Suppressor macrophage treated with lipopolysaccharide for 1 hour (primary cell): ENCODE results near the gene UBAC2.

Experiments used
- DNase-seq, 3 donors: peaks; one replicate each; pipeline ENCODE4 v3.0.0-alpha.2; 2020 to 2022

UBAC2 gene

DNA sequence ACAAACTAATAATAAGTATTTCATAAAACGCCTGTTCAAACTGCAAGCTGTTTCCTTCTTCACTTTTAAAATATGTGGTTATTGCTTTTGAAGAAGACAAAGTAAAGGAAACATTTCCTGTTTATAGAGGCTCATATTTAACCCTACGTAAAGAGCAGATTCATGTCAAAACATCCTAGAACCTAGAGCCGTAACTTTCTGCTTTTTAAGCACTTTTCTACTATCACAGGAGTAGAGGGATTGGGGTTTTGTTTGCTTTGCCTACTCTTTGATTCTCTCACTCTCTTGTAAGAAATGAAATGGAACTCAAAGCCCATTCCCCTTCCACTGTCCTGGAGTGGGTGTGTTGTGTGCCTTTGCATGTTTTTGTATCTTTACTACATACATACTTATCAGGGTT is 160.5 kb downstream of the UBAC2 start:
- DNase-seq, result no peak

DNA sequence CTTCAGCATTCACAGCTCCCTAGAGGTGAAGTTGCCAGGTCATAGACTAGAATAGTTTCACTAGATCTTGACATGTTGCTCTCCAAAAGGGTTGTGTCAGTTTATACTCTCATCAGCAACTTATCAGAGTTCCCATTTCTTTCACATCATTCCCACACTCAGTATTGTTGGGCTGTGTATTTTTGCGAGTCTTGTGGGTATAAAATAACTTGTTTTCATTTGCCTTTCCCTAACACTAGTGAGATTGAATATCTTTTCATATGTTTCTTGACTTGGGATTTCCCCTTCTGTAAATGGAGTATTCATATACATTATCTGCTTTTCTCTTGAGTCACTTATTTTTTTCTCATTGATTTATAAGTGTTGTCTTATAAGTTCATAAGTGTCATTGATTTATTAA is 161.7 kb downstream of the UBAC2 start:
- DNase-seq, result no peak

DNA sequence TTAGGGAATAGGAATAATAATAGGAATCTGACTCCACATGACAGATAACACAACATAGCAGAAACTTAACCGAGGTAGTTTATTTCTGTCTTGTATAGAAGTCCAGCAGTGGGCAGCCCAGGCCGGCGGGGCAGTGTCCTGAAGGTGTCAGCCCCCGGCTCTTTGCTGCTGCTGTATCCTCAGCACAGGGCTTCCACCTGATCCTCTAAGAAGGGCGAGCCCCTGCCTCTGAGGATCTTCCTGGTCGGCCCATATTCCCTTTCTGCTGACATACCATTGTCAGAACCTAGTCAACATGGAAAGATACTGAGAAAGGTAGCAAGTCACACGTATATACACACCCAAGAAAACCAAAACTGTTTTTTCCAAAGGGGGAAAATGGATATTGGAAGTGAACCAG is 162.7 kb downstream of the UBAC2 start:
- no peak for DNase-seq

DNA sequence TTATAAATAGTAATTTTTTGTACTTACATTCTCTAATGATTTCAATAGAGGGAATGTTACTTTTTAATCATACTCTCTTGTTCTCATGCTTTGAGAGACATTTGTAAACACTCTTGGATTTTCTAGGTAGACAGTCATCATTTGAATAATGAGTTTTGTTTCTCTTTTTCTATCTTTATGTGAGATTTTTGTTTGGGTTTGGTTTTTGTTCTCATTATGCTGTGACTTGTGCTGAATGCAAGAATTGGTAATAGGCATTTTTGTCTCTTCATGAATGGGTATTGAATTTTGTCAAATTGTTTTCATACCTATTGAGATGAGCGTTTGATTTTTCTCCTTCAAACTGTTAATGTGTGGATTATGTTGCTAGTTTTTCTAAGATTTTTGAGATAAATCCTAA is 163.3 kb downstream of the UBAC2 start:
- DNase-seq, result no peak

DNA sequence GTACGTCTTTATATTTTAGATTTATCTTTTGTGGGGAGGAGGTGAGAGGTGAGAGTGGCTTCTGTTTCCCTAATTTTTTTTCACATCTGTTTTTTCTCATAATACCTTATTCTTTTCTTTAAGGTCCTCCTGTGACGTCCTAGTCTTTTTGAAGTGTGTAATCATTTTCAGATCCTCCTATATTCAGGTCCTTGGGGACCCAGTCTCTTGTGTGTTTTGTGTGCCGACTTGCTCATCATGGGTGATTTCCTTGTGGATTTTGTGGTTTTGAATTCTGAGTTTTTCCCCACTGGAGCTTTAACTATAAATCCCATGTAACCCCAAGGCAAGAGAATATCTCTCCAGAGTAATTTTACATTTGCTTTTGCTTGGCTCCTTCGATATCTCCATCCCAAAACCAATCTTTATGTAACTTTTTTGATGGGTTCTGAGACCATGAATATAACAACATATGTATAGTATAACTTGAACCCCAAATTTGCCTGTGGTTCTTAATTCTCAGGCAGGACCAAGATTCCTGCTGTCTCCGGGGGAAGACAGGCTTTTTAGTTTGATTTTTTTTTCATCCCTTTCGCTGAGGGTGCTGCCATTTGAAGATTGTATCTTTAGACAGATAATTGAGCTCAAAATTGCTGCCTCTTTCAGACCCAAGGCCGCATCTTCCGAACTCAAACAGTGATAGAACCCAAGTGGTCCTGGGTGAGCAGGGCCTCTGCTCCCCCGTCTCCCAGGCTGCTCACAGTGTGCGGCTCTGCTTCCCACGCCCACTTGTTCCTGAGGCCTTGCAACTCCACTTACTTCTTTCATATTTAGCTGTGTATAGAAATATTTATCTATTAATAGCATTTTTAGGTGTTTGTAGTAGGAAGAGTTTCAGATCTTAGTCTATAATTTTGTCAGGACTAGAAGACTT is 165.7 kb downstream of the UBAC2 start:
- peak in 1 of 3 donors; percentile 24 for DNase-seq

DNA sequence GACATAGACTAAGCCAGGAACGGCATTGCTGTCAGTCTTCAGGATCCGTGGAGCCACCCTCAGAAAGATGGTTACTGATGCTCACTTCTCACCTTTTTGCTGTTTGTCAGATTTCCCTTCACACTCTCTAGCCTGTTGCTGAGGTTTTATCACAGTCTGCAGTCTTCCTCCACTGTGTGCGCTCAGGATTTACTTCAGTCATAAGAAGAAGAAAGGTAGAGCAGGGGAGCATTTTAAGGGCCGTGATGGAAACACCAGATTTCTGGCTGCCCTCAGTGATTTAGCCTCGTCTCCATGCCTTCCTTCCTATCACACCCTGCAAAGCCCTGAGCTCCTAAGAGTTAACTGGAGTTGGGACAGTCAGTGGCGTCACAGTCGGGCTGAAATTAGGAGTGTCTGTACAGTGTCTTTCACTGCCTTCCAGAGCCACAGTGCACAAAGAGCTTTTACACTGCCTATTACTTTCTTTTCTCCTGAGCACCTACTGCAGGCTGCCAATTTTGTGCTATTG is 166.5 kb downstream of the UBAC2 start:
- no peak for DNase-seq

DNA sequence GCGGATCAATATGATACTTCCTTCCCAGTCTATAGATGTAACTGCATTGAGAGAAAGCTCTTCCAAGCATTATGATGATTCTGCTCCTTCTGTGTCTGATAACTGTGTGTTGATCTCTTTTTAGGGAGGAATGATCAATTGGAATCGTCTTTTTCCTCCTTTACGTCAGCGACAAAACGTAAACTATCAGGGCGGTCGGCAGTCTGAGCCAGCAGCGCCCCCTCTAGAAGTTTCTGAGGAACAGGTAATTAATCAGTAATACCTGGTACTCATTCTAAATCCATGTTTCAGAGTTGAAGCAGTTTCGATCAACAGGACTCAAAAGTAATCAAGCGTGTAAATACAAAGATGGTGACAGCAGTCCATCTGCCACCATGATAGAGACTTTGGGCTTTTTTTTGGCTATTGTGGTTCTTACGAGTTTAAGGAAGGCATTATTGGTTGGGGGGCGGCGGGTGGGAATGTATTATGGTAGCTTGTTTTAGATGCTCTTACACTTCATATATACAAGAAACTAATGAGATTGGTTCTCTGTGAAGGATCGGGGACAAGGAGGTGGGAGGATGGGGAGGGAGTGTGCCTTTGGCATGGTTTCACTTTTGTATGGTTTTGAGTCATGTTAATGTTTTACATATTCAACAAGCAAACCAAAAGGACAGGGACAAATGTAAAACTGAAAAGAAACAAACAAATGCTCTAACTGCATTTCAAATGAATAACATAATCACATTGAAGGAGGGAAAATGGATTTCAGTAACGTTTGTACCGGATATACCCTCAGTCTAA is 167.2 kb downstream of the UBAC2 start:
- DNase-seq, result no peak

DNA sequence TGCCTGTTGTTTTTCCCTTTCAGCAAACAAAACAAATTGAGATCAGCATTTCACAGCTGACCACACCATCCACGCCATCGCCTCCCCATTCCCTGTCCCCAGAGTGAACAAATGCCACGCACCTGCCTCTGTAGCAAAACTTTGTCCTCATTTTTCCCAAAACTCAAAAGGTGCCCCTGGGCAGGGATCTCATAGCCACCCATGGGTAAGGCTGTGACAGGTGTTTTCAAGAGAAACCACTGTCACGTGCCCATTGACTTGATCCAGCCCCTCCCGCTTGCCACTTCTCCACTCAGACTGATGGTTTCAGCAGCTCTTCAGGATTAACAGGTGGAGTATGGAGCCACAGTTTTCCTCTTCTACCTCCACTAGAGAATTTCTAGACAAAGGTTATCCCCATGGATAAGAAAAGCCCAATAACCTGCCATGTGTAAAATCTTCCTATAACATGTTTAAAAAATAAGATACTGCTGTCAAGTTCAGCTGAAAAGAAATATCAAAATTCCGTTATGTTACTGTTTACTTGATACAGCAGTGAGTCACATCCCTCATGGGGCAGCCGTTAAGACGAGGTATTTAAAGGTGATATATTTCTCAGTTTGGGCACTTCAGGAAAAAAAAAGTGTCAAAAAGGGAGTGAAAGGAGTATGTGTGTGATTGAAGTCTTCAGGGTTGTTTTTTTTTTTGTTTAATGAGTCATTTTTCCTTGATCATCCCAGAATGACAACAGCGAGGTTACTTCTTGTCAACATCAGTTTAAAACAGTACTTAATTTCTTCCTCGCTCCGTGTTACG is 170.0 kb downstream of the UBAC2 start:
- no peak for DNase-seq

DNA sequence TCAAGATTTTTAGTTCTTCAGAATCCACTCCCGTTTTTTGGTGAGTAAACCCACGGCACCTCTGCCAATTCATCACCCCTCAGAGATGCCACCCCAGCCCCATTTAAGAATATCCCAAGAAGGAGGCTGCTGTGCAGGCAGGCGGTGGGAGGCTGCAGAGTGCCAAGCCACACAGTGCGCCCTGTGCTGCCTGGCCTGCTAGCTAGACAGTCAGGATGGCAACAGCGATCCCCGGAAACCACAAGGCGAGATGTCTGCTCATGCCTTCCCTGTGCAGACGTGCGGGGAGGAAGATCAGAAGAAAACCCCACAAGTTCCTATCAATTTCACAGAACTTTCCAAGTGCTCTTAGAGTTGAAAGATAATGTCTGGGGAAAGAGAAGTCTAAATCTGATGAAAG is 171.3 kb downstream of the UBAC2 start:
- DNase-seq, result no peak

DNA sequence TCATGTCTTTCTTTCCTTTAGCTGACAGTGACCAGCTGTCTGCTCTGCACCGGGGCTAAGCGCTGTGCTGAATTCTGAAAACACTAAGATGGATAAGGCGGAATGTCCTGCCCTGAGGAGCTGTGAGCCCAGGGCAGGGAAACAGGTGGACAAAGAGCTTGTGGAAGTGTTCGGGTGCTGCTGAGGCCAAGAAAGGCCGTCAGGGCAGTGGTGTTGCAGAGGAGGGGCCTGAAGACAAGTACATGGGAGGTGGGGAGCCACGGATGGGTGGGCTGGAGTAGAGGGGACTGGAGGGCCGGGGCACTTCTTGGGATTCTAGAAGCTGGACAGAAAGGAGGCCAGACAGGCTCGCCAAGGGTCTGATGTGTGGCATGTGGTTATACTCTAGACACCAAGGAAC is 172.8 kb downstream of the UBAC2 start:
- DNase-seq, result no peak

DNA sequence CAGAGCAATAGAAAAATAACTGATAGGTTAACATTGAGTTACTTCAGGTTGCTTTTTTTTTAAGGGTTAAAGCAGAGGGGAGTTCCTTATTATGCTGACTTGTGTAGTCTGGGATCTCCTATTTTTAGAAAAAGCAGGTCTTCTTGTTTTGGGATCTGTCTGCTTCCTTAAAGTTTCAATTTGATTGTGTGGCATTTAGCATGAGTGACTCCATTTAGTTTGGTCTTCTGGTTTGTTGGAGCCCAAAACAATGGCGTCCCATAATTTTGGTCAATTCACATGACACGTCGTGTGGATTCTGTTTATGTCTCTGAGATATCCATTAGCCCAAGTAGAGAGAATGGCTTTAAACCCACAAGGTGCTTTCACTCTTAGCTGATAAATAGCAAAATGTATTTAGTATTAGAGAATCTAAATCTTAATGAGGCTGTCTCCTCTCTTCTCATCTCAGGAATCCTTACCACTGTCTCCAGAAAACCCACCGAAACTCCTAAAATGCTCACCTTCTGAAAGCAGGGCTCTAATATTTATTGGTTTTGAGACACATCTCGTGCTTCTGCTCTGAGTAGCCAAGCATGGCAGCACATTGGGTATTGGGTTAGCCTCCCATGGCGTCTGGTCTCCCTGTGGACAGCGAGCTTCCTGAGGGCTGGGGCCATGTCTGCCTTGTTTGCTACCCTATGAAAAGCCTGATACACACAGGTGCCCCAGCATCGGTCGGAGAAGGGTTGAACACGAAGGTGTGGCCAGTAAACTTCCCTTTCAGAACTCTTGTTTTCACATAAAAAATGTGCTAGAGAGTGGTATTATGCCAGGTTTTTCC is 173.7 kb downstream of the UBAC2 start:
- no peak for DNase-seq

DNA sequence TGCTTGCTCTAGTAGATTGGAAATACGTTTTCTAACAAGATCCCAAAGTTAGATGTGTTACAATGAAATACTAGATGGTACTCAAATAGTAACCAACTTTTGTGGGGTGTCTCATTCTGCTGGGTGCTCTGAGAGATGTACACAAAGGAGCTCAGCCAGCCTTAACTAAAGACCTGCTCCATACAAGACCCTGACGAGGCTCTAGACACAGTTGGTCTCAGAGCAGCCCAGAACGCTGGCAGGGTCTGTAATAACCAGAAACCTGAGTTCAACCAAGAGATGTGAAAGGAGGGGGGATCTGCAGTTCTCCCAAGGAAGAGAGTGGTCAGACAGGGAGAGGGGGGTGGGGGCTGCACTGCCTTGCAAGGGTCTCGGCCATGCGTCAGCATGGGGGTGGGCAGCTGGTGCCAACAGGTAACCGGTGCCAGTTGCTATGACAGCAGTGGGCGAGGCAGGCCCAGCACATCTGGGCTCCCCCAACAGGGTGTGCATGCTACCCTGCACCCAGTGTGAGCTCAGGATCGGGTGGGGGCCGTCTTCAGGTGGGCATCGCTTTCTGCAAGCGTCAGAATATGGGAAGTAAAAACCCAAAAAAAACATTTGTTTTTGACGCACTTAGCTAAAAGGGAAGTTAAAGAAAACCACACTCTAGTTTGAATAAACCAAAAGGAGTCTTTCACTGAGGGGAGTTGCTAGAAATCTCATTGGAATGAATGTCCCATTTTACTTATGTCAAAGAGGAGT is 174.5 kb downstream of the UBAC2 start:
- peak; percentile 46 to 78 (median 72) for DNase-seq

DNA sequence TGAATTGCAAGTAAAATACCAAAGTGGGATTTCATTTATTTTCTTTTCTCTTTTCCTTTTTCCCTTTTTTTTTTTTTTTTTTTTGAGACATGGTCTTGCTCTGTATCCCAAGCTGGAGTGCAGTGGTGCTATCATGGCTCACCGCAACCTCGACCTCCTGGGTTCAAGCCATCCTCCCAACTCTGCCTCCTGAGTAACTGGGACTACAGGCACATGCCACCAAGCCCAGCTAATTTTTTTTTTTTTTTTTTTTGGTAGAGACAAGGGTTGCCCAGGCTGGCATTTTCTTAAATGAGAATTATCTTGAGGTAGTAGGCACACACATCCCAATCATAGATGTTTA is 175.1 kb downstream of the UBAC2 start:
- DNase-seq, result no peak

DNA sequence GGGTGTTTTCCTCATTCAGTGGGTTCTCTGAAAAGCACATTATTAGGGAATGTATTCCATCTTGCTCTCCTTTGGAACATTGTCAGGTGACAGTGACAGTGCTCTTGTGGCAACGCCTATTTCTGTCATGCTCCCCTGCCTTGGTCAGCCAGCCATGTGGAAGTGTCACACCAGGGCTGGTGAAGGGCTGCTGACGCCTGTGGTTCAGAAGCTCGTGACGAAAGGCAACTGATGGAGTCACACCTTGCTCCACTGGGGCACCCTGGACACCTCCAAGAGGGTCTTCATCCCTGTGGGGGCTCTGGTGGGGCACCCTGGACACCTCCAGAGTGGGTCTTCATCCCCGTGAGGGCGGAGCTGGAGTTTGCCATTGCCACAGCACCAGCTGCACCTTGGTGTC is 175.5 kb downstream of the UBAC2 start:
- peak; percentile 82 to 83 (median 82) for DNase-seq

DNA sequence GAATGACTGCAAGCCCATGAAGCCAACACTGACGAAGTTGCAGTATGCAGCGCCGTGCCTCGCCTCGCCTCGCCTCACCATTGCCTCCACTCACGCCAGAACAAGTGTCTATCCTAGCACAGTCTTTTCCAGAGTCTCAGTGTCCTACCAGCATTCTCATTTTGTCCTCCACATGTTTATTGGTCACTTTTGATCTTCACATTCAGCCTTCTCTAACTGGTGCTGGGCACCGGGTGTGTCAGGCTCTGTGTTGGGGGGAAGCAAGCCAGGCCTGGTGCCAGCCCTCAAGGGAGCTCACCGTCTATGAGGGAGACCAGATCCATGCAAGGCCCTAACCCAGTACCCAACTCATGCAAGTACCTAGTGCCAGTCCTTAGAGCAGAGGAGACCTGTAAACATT is 176.3 kb downstream of the UBAC2 start:
- no peak for DNase-seq

DNA sequence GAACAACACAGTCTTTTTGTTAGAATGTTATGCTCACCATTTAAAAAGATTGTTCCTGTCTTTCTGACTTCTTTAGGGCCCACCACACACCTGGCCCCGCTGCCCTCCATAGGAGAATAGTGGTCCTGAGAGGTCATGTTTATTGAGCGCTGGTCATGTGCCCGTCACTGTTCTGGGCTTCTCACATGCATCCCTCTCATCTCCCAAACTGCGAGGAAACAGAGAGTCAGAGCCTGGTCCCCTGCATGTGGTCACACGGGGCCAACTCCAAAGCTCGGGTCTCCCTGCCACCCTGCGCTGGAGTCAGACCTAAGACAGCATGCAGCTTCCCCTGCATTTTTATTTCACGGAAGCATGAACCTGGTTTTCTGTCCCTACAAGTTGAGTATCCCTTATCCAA is 177.0 kb downstream of the UBAC2 start:
- DNase-seq, result no peak

DNA sequence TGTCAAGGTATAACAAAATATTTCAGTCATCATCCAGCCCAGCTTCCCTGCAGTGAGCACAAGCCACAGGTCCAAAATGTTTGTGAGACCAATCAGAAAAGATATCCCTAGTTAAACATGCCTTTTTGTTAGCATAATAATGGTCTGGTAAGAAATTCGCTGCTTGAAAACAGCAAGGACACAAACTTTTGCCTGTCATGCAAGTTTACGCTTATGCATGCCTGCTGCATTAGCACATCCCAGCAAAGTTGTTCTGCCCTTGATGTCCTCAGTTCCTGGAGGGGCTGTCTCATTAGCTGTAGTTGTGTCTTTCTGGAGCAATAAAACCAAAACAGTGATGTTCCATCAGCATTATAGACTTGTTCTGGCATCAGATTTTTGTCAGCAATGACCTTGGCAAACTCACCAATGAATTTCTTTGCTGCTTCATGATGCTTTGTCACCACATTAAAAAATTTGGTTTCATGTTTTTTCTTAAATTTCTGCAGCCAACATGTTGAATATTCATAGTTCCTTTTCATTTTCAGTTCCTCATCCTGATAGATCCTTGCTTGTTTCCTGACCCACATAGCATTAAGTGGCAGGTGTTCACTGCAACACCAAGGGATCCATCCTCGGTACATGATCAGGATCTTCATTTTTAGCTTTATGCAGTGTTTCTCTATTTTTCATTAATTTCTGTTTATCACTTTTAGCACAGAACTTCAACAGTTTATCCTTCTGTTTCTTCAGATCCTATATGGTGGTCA is 178.5 kb downstream of the UBAC2 start:
- no peak for DNase-seq

DNA sequence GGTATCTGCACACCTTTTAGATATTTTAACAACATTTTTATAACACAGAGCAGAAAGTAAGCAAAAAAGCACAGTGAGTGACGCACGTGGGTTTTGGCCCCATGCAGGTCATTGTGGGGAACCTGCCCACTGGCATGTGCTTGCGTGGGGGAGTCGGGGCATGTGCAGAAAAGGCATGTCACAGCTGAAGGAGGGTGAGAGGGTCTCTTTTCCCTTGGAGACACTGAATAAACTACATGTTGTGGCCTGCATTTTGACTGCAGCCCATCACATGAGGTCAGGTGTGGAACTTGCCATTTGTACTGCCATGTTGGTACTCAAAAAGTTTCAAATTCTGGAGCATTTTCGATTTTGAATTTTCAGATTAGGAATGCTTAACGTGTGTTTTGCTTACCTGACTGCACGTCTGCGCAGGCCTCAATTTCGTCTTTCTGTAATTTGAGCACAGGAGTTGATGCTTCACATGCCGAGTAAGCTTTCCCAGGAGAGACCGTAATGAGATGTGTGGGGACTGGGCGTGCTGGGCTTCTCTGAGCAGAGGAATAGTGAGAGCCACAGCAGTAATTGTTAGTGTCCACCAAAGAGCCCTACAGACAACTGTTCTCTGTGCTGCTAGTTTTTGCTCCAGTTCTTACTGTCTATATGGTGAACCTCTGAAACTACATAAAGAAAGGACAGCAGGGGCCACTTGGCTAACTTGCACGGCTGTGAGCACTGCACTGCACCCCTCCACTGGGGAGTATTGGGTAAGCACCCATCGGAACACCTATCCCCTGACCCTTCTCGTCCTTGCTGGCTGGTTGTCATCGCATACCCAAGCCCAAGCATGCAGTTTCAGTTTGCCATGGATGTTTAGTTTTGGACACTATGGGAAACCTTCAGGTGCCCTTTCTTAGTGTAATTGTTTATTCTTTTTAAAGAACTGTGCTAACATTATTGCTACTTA is 179.5 kb downstream of the UBAC2 start:
- DNase-seq, result no peak

DNA sequence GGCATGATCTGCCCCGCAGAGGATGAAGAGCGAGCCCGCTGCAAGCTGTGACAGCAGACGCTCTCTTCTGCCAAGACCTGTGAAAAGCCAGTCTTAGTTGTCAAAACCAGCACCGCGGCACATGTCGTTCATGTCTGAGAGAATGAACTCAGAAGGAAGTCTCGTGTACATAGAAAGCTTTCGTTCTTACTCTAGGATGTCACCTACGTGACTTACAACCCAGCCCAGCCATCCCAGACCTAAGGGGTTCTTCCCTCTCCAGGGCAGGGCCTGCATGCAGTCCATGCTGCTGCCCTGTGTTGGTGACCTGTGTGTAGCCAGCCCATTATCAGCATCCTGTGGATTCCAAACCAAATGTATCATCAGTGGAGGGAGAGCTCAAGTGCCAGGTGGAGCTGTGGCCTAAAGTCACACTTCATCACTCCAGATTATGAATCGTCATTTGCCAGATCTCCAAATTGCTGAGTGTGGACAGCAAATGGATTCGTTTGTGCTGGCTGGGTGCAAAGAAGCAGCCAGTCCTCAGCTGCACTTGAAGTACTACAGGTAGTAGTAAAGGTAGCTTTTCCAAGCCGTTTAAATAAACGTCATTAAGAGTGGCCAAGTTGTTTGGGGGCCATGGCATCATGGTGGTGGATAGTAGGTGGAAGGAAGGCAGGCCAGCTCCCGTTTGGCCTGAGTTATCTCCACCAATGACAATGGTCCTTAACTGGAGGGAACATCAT is 180.4 kb downstream of the UBAC2 start:
- DNase-seq, result no peak
